Esophagus squamous epithelium (tissue), 4 donors: ENCODE data around the gene ADGRG3.

Source experiments
- POLR2A ChIP-seq, 4 donors: fragments of 450-650 bp; IDR thresholded peaks; one replicate each; pipeline ENCODE4 v1.6.1; 2017; ENCODE audit warnings: antibody characterized with exemption in 4 of 4, mild to moderate bottlenecking in 4 of 4, moderate library complexity in 3 of 4
- TF ChIP-seq, protein P1 (sequence below), 6 experiments: fragments of 450-650 bp in 4 of 6; fragments of 200-600 bp in 2 of 6; sonication (generic) in 2 of 6; IDR thresholded peaks; one replicate each; pipeline ENCODE4 v1.5.1; 2016 to 2019; ENCODE audit warnings: antibody characterized with exemption in 6 of 6, mild to moderate bottlenecking in 4 of 6, moderate library complexity in 4 of 6

DNA sequence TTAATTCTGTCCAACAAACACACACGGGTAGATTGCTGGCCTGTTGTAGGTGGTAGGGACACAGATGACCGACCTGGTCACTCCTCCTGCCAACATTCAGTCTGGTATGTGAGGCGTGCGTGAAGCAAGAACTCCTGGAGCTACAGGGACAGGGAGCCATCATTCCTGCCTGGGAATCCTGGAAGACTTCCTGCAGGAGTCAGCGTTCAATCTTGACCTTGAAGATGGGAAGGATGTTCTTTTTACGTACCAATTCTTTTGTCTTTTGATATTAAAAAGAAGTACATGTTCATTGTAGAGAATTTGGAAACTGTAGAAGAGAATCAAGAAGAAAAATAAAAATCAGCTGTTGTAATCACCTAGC is 3.5 kb upstream of the ADGRG3 start:
- TF ChIP-seq, protein P1, sequence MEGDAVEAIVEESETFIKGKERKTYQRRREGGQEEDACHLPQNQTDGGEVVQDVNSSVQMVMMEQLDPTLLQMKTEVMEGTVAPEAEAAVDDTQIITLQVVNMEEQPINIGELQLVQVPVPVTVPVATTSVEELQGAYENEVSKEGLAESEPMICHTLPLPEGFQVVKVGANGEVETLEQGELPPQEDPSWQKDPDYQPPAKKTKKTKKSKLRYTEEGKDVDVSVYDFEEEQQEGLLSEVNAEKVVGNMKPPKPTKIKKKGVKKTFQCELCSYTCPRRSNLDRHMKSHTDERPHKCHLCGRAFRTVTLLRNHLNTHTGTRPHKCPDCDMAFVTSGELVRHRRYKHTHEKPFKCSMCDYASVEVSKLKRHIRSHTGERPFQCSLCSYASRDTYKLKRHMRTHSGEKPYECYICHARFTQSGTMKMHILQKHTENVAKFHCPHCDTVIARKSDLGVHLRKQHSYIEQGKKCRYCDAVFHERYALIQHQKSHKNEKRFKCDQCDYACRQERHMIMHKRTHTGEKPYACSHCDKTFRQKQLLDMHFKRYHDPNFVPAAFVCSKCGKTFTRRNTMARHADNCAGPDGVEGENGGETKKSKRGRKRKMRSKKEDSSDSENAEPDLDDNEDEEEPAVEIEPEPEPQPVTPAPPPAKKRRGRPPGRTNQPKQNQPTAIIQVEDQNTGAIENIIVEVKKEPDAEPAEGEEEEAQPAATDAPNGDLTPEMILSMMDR (IDR thresholded peaks at IDR 0.05), result no peak
- no peak for TF ChIP-seq POLR2A (IDR thresholded peaks at IDR 0.05)
